ENCODE data around the gene ATP6V0A1.

DNA sequence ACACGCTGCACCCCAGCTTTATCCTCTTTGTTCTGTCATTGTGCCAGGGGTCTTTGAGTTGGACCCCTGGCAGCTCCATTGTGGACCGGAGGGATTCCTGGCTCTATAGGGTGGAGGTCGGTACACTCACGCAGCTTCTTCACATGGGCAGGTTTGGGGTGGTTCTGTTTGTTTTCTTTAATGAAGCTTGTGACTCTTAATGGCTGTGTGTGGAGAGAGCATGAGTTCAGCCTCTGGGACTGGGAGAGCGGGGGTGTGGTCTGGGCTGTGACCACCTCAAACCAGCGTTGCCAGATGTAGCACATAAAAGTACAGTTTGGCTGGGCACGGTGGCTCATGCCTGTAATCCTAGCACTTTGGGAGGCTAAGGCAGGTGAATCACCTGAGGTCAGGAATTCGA, 56.2 kb downstream of the ATP6V0A1 start:
- TF ChIP-seq, protein P1, sequence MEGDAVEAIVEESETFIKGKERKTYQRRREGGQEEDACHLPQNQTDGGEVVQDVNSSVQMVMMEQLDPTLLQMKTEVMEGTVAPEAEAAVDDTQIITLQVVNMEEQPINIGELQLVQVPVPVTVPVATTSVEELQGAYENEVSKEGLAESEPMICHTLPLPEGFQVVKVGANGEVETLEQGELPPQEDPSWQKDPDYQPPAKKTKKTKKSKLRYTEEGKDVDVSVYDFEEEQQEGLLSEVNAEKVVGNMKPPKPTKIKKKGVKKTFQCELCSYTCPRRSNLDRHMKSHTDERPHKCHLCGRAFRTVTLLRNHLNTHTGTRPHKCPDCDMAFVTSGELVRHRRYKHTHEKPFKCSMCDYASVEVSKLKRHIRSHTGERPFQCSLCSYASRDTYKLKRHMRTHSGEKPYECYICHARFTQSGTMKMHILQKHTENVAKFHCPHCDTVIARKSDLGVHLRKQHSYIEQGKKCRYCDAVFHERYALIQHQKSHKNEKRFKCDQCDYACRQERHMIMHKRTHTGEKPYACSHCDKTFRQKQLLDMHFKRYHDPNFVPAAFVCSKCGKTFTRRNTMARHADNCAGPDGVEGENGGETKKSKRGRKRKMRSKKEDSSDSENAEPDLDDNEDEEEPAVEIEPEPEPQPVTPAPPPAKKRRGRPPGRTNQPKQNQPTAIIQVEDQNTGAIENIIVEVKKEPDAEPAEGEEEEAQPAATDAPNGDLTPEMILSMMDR (IDR thresholded peaks at IDR 0.05), result no peak
- no peak for TF ChIP-seq POLR2A (IDR thresholded peaks at IDR 0.05)

All from testis (tissue), 2 donors.